ENCODE data around the gene SLC9A9. TPM values are rescaled to one million over a fixed set of nuclear protein-coding genes. Genes with fewer than 3 reads are reported as not detected.

SLC9A9 gene
- total RNA-seq, 6 experiments from 2014 or later: 1.3 to 6.3 (median 3.0) TPM

DNA sequence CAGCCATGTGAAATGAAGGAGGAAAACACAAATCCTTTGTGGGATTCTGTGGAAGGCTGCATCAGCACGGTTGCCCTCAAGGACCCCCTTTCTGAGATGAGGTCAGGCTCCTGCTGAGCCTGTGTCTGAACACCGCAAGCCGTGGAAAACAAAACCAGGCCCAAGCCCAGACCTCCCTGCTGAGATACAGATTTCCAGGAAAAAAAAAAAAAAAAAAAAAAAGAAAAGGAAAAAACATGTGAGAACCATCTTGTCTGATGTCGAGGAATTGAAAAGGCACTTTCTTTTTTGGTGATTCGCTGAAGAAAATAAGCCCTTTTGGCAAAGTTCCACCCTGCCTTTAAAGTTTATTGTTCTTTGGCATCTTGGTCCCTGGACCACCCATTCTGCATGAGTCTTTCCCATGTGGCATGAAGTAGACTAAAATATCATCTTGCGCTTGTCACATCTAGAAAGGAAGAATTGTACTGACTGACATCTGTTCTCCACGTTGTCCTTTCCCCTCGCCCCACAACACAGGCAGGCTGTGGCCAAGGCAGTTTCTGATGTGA, 611.1 kb downstream of the SLC9A9 start:
- Histone ChIP-seq H3K9me3 (no peaks in the 10 kb centered on the region), H3K36me3 (no peaks in the 10 kb centered on the region), H3K4me3 (no peak overlapping the region), H3K27me3 (no peaks in the 10 kb centered on the region), H3K27ac (no peak overlapping the region), H3K4me1 (no peaks in the 10 kb centered on the region)
- ATAC-seq (no peak), DNase-seq (no peak)
- intact Hi-C loops (cut with DNase I): no loop called here
- TF ChIP-seq, protein P1, sequence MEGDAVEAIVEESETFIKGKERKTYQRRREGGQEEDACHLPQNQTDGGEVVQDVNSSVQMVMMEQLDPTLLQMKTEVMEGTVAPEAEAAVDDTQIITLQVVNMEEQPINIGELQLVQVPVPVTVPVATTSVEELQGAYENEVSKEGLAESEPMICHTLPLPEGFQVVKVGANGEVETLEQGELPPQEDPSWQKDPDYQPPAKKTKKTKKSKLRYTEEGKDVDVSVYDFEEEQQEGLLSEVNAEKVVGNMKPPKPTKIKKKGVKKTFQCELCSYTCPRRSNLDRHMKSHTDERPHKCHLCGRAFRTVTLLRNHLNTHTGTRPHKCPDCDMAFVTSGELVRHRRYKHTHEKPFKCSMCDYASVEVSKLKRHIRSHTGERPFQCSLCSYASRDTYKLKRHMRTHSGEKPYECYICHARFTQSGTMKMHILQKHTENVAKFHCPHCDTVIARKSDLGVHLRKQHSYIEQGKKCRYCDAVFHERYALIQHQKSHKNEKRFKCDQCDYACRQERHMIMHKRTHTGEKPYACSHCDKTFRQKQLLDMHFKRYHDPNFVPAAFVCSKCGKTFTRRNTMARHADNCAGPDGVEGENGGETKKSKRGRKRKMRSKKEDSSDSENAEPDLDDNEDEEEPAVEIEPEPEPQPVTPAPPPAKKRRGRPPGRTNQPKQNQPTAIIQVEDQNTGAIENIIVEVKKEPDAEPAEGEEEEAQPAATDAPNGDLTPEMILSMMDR (IDR thresholded peaks at IDR 0.05): no peak
- no peak for TF ChIP-seq POLR2A (IDR thresholded peaks at IDR 0.05)
- 80% methylated on average over 7 of the region's 8 CpGs for WGBS (ENCODE audit: insufficient coverage, low coverage, low lambda C conversion rate, missing lambda C conversion rate)

DNA sequence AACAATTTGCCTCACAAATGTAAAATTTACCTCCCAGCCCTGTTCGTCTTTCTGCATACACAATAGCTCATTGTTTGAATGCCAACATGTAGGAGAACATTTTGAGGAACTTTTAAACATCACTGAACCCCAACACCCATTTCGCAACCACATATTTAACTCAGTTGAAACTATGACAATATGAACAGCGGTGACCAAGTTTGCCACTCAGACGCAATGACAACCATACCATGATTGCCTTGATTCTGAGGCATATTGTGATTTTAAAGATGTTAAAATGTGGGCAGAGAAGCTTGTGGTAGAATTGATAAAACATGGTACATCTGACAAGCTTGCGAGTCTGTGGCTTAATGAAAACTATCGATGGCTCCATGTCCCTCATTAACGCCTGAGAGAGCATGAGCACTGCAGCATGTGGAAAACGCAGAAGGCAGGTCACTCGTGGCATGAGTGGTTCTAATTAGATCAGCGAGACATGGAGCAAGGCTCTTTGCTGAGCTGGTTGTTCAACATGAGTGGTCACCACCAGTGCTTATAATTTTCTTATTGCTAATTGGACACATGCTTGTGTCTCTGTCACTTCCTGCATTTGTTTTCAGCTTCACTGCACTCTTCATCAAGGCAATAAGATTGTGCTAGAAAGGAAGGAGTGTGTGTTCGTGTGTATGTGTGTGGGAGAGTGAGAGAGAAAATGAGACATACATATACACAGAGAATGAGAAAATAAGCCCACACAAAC, 611.9 kb downstream of the SLC9A9 start:
- TF ChIP-seq POLR2A (IDR thresholded peaks at IDR 0.05): no peak
- TF ChIP-seq, protein P1 (IDR thresholded peaks at IDR 0.05): no peak
- intact Hi-C loops (cut with DNase I): no loop called here
- WGBS (ENCODE audit: insufficient coverage, low coverage, low lambda C conversion rate, missing lambda C conversion rate): 74% methylated on average over 10 of the region's 11 CpGs
- DNase-seq: no peak
- H3K36me3 ChIP-seq: no peaks in the 10 kb centered on the region
- no peaks in the 10 kb centered on the region for H3K9me3 ChIP-seq
- H3K4me1 ChIP-seq: no peaks in the 10 kb centered on the region
- no peak overlapping the region for H3K27ac ChIP-seq
- no peaks in the 10 kb centered on the region for H3K27me3 ChIP-seq
- H3K4me3 ChIP-seq: no peak overlapping the region
- ATAC-seq: no peak

DNA sequence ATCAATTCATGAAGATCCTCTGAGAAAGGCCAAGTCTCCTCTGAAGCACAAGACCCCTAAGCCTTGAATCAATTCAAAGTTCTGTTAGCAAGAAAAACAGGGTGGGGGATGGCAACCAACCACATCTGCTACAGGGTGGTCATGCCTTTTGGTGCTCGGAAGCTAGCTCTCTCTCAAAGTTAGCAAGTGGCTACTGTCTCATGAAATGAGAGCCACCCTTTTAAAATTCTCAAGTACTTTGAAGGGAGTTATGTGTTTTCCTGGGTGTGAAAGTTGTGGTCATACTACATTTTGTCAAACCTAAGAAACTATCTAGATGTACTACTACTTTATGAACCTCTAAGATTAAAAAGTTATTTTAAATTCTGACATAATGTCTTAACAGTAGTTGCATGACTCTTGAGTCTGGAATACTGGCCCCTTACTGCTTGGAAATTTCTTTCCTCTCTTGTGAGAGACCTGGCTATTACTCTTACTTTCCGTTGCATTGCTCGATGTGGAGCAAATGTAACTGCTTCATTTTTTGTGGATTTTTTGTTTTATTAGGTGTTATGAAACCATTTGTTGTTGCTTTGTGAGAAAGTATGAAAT, 612.6 kb downstream of the SLC9A9 start:
- Histone ChIP-seq H3K36me3 (no peaks in the 10 kb centered on the region), H3K9me3 (no peaks in the 10 kb centered on the region), H3K27me3 (no peaks in the 10 kb centered on the region), H3K4me3 (no peak overlapping the region), H3K27ac (no peak overlapping the region), H3K4me1 (no peaks in the 10 kb centered on the region)
- ATAC-seq: no peak
- no peak for TF ChIP-seq POLR2A (IDR thresholded peaks at IDR 0.05)
- TF ChIP-seq, protein P1 (IDR thresholded peaks at IDR 0.05): no peak
- DNase-seq: no peak
- 46% methylated on average over 3 of the region's 3 CpGs for WGBS (ENCODE audit: insufficient coverage, low coverage, low lambda C conversion rate, missing lambda C conversion rate)
- intact Hi-C loops (cut with DNase I): no loop called here

DNA sequence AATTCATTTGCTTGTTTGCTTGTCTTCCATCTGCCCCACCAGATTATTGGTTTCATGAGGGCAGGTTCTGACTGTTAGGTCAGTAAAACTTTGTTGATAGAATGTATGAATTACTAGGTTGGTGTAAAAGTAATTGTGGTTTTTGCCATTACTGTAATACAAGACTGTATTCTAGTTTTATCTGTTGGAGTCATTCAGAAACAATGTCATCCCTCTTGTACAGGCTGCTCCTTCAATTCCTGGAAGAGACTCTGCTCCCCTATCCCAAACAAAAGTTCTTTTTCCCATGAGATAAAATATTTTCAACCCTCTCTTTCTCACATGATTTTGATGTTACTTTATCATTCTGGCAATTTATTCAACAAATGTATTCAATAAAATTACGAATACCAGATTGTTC, 613.7 kb downstream of the SLC9A9 start:
- no peak for DNase-seq
- 73% methylated on average over 1 of the region's 1 CpG for WGBS (ENCODE audit: insufficient coverage, low coverage, low lambda C conversion rate, missing lambda C conversion rate)

More for the DNA sequence above, 613.7 kb downstream of the SLC9A9 start:
- H3K4me1 ChIP-seq: no peaks in the 10 kb centered on the region
- no peaks in the 10 kb centered on the region for H3K36me3 ChIP-seq
- H3K27ac ChIP-seq: no peak overlapping the region
- H3K27me3 ChIP-seq: no peaks in the 10 kb centered on the region
- H3K4me3 ChIP-seq: no peak overlapping the region
- no peak for ATAC-seq
- H3K9me3 ChIP-seq: no peaks in the 10 kb centered on the region
- TF ChIP-seq, protein P1 (IDR thresholded peaks at IDR 0.05): no peak
- TF ChIP-seq POLR2A (IDR thresholded peaks at IDR 0.05): no peak
- intact Hi-C loops (cut with DNase I): no loop called here

Data from right lobe of liver (tissue), 6 donors.